NK-92 (cell line): ENCODE measurements around the gene KRT73.

Experiments
- DNase-seq: peaks from one replicate; lab custom pipeline; 2025; ENCODE audit not compliant: unreplicated experiment; lab: John Stamatoyannopoulos, UW

The KRT73 gene

DNA sequence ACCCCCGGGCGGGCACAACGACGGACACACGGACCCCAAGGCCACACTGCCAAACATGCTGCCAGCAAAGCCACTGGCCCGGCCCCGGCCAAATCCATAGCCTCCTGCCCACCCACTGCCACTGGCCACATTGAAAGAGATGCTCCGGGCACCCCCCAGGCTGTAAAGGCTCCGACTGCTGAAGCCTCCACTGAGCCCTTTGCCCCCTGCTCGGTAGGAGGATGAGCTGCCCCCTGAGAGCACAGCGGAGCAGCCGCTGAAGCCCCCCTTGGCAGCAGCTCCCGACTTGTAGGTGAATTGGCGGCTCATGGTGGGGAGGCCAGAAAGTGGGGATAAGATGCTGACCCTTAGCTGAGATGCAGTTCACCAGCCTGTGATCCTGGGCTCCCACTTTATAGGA lies at the start of gene KRT73:
TSS of gene KRT73 (minus strand) at position 344 of the 400 bp plus-strand sequence. CDS start at position 309, 35 bp downstream.
- no peak for DNase-seq

DNA sequence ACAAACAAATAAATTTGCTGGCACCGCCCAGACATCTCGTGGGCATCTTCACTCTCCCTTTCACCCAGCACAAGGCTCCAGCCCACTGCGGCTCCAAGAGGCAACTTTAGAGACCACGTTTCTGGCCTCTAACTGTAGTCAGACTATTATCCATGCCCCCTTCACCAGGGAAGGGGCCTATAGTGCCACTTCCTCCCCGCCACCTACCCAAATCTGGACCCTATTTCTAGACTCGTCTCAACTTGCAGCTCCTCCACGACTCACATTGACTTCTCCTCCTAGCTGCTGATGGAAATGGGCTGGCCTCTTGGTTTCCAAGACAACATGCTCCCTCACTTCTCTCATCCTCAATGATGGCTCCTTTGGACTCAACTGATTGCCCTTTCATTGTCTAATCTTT lies 49.6 kb upstream of the KRT73 start:
- DNase-seq: no peak

DNA sequence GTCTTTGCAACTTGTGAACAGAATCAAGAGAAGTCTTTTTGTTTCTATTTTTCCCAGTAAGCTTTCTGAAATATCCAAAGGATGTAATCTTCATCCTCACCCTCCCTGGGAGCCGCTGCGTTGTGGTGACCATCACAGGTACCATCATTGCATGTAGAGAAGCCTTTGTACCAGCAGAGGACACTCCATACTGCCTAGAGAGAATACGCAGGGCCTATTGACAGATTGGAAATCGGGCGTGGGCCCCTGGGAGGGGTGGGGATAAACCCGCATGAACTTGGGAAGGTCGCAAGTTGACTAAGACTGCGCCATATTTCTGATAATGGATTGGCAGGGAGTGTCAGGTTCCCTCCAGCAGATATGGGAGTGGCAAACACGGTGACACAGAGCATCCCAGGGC lies 49.1 kb upstream of the KRT73 start:
- no peak for DNase-seq

DNA sequence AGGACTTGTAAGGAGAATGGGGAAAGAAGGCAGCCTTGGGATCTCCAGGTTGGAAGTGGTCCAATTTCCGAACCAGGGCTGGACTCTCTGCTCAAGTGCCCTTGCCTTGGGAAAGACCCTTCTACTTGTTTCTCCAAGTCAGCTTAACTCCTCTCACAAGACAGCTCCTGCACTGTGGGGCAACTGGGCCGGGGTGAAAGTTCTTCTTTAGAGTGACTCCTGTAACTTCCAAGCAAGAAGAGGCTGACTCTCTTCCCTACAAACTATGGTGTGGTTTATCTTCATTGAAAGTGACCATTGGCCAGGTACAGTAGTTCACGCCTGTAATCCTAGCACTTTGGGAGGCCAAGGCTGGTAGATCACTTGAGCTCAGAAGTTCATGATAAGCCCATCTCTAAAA lies 48.1 kb upstream of the KRT73 start:
- no peak for DNase-seq

DNA sequence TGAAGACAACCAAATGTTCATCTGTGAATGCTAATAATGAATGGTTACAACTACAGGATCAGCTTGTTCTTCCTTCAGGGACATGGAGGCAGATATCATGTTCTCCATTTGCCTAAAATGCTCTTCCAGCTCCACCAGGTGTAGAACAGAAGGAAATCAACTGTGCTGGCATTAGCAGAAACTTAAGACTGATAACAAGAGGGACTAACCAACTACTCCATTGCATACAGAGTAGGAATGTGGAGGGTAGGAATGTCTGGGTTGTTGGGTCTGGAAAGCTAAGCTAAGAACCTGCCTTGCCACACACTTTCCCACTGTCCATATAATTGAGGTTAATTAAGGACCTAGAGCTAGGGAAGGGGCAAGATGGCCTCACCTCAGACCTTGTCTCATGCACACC lies 45.1 kb upstream of the KRT73 start:
- no peak for DNase-seq

- DNase-seq: no peak
These were observed 44.5 kb upstream of the KRT73 start for GRCh38 chr12:52662918-52663229.

- DNase-seq: no peak
These were observed 43.9 kb upstream of the KRT73 start for GRCh38 chr12:52662093-52662917.

GRCh38 chr12:52661668-52662067 lies 43.3 kb upstream of the KRT73 start:
- no peak for DNase-seq

DNA sequence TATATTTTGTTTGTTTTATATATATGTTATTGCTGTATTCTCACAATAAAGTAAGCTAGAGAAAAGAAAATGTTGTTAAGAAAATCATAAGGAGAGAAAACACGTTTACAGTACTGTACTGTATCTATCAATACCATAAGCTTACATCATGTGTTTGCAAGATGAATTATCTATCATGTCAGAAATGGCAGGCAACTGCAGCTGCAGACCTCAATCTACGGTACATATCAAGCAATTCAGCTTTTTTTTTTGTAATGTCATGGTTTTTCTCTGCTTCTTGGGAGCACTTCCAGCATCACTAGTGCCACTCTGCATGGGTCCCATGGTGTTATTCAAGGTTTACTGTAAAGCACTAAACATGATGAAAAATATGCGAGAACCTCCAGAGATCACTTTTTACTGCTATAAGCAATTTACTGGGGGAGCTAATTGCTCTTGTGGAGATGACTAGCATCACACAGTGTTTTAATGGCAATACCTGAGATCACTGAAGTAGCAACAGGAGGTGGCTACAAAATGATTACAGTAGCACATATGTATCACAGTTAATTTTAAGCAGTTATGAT lies 42.7 kb upstream of the KRT73 start:
- no peak for DNase-seq

- no peak for DNase-seq
These were observed 41.6 kb upstream of the KRT73 start for GRCh38 chr12:52659951-52660350.

DNA sequence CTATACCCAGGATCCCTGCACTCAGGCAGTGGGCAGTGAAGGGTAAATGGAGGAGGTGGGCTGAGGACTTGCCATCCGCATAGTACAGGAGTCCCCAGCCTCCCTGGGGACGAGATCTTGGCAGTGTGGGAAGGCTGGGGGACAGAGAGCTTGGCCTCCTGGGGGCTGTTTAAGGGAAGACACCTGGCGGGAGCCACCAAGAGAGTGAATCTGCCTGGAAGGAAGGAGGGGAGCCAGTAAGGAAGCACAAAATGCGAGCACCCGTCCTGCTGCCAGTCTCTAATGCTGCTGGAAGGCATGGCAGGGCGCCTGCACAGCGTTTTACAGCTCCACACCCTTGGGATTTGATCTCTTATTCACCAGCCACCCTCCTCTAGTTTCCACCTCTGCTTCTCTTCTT lies 41.0 kb upstream of the KRT73 start:
- no peak for DNase-seq

DNA sequence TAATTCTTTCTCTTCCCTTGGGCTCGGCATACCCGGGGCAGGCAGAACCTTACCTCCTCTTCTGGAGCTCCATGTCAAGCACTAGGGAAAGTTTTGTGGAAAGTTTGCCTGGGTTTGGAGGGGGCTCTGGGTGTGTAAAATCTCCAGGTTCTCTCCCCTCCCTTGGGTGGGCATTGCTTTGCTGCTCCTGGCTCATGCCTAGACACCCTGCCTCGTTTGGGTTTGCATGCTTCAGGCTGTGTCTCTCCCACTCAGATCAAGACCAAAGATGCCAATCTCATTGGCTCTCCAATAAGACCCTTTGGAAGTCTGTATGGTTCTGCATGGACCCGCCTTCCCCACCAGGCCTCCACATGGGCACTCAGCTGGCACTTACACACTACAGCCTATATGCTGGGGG lies 39.8 kb upstream of the KRT73 start:
- no peak for DNase-seq

DNA sequence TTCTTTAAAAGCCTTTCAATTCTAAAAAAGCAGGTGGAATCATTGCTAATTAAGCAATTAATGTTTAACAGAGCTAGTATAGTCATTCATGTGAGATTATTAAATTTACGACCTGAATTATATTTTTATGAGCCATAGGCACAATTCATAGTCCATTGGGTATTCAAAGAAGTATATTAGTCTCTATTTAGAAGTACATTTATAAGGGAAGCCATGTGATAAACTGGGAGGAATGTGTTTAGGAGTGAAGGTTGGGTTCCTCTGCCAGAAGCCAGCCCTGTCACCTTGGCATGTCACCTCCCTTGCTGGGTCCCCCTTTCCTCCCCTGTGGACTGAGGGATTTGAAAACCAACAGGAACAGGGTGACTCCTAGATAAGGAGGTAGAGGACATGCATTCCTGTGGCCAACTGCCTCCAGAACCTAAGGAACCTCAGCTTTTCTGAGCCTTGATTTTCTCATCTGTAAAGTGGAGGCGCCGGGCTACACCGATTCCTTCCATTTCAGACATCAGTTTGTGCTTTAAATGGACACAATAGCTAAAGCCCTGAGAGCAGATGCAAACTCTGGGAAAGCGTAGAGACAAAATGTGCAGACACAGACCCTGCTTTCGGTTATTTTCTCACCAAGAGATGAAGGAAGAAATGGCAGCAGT lies 39.0 kb upstream of the KRT73 start:
- no peak for DNase-seq

- no peak for DNase-seq
These were observed 38.3 kb upstream of the KRT73 start for GRCh38 chr12:52656616-52657015.

DNA sequence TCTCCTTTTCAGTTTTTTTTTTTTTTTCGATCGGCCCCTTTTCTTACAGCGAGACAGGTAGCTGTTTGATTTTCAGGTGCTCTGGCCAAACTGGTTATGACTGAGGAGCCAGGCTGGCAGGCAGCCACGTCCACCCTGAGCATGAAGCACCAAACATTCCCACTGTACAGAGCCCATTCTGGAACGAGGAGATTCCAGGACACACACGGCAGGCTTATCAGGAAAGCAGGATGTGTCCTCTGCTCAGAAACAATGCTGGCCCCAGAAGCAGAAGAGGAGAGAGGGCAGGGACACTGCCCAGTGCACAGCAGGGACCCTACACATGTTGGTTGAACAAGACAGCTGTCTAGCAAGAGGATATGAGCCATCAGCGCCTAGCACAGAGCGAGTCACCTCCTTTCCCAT lies 37.4 kb upstream of the KRT73 start:
- DNase-seq: no peak

DNA sequence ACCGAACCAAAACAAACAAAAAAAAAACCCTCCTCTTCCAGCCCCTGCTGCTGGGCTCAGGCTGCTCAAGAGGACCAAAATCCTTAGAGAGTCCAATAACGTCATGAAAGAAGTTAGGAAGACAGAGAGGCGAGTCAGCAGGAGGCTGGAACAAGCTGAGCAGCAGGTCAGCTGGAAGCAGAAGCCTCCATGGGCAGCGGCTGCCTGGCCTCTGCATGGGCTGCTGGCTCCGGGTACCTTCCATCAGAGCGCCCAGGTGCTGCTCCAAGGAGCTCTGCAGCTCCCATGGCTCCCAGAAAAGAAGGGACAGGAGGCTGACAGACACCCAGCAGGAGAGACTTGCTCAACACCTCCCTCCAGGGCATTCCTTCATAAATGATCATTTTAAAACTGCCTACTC lies 36.9 kb upstream of the KRT73 start:
- DNase-seq: no peak

DNA sequence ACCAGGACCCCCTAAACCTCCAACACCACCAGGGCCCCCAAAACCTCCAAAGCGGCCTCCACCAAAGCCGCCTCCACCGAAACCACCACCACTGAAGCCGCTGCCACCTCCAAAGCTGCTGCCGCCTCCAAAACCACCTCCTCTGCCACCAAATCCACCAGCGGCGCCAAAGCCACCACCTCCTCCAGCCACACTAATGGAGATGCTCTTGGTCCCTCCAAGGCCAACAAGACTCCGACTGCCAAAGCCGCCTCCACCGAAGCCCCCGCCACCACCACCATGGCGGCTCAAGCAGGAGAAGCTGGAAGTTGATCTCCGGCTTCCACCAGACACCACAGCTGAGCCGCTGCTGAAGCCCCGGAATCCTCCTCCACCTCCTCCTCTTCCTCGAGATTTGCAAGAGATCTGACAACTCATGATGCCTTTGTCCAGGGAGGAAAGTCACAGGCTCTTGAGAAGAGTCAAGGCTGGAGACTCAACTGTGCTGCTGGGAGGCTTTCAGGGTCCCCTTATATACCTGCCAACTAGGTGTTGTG lies 33.4 kb upstream of the KRT73 start, which contains the start of gene KRT2:
TSS of gene KRT2 (minus strand) at position 486 of the 536 bp plus-strand sequence. CDS start at position 417, 69 bp downstream.
- DNase-seq: no peak

DNA sequence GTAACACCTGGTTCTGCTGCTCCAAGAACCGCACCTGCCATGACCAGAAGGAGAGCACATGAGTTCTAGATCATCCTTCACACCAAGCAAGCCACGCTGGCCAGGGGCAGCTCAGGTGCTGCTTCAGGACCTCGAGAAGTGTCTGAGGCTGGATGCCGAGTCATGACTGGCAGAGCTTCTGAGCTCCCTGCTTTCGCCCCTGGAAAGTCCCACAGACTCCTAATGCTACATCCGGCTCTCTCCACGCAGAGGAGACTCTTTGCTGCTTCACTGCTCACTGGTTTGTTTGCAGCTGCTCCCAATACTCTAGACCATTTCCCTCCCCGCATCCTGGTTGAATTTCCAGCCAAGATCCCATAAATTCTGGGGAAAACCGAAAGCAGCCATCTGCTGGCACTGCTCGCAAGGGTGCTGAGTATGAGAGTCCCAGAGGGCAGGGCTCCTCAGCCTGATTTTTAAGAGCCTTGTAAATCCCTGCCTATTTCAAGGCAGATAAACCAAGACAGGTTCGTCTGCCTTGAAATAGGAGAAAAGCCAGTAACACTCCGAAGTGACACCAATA lies 32.2 kb upstream of the KRT73 start:
- DNase-seq: no peak

- no peak for DNase-seq
These were observed 30.7 kb upstream of the KRT73 start for GRCh38 chr12:52649066-52649465.

DNA sequence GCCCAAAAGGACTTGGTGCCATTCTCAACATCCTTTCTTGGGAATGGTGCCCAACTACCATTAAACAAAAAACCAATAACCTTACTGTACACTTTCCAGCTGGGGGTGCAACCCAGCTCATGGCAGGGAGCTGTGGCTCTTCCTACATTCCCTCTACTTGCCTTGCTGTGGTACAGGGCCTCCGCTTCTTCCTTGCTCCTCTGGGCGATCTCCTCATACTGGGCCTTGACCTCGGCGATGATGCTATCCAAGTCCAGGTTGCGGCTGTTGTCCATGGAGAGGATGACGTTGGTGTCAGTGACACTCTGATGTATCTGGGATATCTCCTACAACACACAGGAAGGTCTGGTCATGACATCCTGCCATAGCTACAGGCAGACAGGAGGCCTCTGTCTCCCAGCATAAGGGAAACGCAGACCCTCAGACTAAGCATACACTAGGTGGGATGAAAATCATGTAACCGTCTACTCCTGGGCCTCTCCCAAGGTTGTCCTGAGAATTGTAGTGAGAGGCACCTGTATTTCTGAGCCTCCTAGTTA lies 29.7 kb upstream of the KRT73 start:
- no peak for DNase-seq

DNA sequence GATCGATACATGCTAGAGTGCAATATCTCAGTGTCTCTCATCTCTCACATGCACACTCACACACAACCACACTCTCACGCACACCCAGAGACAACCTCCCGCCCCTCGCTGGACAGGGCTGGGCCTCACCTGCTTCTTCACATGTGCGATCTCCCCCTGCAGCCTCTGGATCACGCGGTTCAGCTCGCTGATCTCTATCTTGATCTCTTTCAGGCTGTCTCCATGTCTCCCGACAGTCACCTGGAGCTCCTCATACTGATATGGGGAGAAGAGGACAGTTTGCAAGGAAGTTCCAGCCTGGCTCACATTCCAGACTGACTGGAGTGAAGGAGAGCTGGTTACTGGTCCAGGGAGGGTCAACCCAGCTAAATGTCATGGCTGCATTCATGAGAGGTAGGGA lies 29.2 kb upstream of the KRT73 start:
- DNase-seq: no peak

DNA sequence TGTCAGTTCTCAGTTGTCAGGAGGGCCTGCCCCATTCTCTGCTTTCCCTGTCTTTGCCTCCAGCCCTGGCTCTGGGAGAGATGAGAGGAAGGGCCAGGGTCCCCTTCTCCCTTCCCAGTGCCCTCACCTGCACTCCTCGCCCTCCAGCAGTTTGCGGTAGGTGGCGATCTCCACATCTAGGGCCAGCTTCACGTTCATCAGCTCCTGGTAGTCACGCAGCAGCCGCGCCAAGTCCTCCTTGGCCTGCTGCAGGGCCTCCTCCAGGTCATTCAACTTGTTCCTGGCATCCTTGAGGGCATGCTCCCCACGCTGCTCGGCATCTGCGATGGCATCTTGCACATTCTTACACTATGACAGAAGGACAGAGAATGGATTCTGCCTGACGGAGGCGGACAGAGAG lies 28.3 kb upstream of the KRT73 start:
- DNase-seq: no peak
